Measurements from ENCODE around the gene SLC25A13. TPM values are rescaled to one million over a fixed set of nuclear protein-coding genes. Genes with fewer than 3 reads are reported as not detected.

Gene SLC25A13
- total RNA-seq, 2 experiments from 2014 or later, result 9.1 to 10.7 TPM

DNA sequence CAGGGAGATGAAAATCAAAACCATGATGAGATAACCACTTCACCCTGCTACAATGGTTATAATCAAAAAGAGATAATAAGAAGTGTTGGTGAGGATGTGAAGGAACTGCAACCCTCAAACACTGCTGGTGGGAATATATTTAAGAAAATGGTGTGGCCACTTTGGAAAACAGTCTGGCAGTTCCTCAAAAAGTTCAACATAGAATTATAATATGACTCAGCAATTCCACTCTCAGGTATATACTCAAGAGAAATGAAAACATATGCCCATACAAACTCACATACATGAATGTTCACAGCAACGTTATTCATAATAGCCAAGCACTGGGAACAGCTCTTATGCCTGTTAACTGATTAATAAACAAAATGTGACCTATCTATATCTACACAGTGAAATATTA lies 104.8 kb downstream of the SLC25A13 start:
- ATAC-seq (ENCODE audit: low read depth), result no peak
- POLR2A ChIA-PET, result no interaction called here
- Mint-ChIP-seq H3K9me3 (no peaks in the 10 kb centered on the region), H3K27me3 (no peaks in the 10 kb centered on the region), H3K4me3 (no peak overlapping the region), H3K4me1 (no peaks in the 10 kb centered on the region), H3K36me3 (no peaks in the 10 kb centered on the region), H3K27ac (no peak overlapping the region)
- no peak for DNase-seq

DNA sequence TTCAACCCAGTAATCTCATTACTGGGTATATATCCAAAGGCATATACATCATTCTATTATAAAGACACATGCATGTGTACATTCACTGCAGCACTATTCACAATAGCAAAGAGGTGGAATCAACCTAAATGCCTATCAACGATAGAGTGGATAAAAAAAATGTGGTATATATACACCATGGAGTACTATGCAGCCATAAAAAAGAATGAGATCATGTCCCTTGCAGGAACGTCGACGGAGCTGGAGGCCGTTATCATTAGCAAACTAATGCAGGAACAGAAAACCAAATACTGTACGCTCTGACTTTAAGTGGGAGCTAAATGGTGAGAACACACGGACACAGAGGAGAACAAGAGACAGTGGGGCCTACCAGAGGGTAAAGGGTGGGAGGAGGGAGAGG lies 105.5 kb downstream of the SLC25A13 start:
- no peak for DNase-seq
- Mint-ChIP-seq H3K4me1 (no peaks in the 10 kb centered on the region), H3K27ac (no peak overlapping the region), H3K9me3 (no peaks in the 10 kb centered on the region), H3K4me3 (no peak overlapping the region), H3K27me3 (no peaks in the 10 kb centered on the region), H3K36me3 (no peaks in the 10 kb centered on the region)
- POLR2A ChIA-PET, result no interaction called here
- no peak for ATAC-seq (ENCODE audit: low read depth)

DNA sequence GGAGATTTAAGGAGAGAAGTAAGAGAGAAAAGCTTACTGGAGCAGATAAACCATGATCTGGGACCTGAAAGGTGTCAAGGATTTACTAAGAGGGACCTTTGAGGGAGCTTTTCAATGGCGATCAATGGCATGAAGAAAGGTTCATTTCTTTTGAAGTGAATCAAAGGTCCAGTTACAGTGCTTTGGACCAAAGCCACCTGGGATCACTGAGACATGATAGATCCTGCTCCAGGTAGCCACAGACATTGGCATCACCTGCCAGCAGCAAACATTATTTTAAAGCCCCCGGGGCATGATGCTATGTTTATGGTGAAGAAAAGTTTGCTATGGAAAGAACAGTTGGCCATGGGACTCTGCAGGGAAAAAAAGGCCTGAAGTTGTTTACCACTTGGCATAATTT lies 109.4 kb downstream of the SLC25A13 start:
- no peaks in the 10 kb centered on the region for H3K36me3 Mint-ChIP-seq
- POLR2A ChIA-PET, result no interaction called here

DNA sequence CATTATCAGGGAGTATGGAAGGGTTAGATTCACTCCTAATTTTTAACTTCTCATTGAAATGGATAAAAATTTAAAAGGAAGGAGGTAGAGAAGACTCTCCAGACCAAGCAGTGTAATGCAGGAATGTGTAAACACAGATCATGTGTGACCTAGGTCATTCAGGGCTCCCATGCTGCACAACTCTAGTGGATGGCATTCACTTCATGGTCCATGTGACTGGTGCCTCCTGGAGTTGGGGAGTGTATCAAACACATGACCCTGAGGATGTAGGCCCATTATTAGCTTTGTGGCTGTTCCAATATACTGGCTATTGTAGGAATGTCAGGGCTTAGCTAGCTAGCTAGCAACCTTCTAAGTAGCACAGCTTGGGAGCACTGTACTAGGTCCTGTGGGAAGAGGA lies 109.9 kb downstream of the SLC25A13 start:
- H3K9me3 Mint-ChIP-seq, result no peaks in the 10 kb centered on the region
- ATAC-seq (ENCODE audit: low read depth) (no peak), DNase-seq (no peak)
- H3K4me1 Mint-ChIP-seq, result no peaks in the 10 kb centered on the region
- no peaks in the 10 kb centered on the region for H3K36me3 Mint-ChIP-seq
- no peak overlapping the region for H3K4me3 Mint-ChIP-seq
- POLR2A ChIA-PET, result no interaction called here
- H3K27ac Mint-ChIP-seq, result no peak overlapping the region
- H3K27me3 Mint-ChIP-seq, result no peaks in the 10 kb centered on the region

More for the DNA sequence above, 109.4 kb downstream of the SLC25A13 start:
- Mint-ChIP-seq H3K27ac (no peak overlapping the region), H3K27me3 (no peaks in the 10 kb centered on the region), H3K4me1 (no peaks in the 10 kb centered on the region), H3K4me3 (no peak overlapping the region), H3K9me3 (no peaks in the 10 kb centered on the region)
- ATAC-seq (ENCODE audit: low read depth) (no peak), DNase-seq (no peak)

DNA sequence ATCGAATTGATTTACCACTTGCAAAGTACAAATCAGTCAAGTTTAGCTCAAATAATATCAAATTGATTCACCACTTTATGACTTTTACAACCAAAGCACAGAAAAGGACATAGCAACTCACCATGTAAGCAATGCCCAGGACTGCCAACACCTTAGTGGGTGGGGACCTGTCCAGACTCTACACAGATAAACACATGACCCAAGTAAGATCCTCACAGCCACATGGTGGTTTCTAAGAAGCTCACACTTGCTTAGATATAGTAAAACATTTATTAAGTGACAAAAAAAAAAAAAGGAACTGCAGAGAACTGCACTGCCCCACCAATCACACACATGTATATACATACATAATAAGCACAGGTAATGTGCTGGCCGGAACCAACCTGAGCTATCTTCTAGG lies 116.2 kb downstream of the SLC25A13 start:
- H3K27ac Mint-ChIP-seq, result no peak overlapping the region
- POLR2A ChIA-PET, result no interaction called here
- no peaks in the 10 kb centered on the region for H3K27me3 Mint-ChIP-seq
- no peaks in the 10 kb centered on the region for H3K4me1 Mint-ChIP-seq
- ATAC-seq (ENCODE audit: low read depth) (no peak), DNase-seq (no peak)
- H3K9me3 Mint-ChIP-seq, result no peaks in the 10 kb centered on the region
- H3K36me3 Mint-ChIP-seq, result no peaks in the 10 kb centered on the region
- H3K4me3 Mint-ChIP-seq, result no peak overlapping the region

DNA sequence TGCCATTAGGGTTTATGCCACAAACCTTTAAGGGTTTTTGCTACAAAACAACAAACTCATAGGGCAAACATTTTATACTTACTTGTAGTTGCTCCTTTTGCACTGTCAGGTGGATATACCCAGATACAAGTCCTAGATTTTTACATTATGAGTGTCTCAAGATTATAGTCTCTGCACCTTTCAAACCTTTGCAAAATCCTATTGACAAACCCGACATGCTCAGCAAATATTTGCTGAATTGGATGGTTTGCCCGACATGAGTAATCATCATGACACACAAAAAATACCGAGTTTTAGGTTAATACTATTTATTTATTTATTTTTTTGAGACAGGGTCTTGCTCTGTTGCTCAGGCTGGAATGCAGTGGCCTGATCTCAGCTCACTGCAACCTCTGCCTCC lies 117.3 kb downstream of the SLC25A13 start:
- DNase-seq, result no peak
- POLR2A ChIA-PET, result no interaction called here
- H3K27me3 Mint-ChIP-seq, result no peaks in the 10 kb centered on the region
- H3K4me3 Mint-ChIP-seq, result no peak overlapping the region
- H3K27ac Mint-ChIP-seq, result no peak overlapping the region
- H3K9me3 Mint-ChIP-seq, result no peaks in the 10 kb centered on the region
- ATAC-seq (ENCODE audit: low read depth), result no peak
- no peaks in the 10 kb centered on the region for H3K36me3 Mint-ChIP-seq
- H3K4me1 Mint-ChIP-seq, result no peaks in the 10 kb centered on the region

DNA sequence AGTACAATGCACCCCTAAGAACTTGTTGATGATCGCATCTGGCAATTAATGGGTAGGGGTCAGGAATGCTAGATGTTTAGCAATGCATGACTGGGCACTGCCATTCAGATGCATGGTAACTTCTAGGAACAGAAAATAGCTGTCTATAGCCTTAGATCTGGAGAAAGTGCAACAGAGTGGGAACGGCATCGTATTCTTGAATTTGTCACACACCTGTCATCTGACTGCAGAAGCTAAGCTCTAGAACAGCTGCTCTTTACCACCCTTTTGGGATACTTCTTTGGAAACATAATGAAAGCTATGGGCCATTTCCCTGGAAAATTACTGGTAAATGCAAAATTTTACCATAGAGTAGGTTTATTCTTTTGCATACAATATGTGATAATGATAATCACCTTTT lies 118.1 kb downstream of the SLC25A13 start:
- POLR2A ChIA-PET, result interaction anchor here (0.5 to 0.6 kb wide), 2 partner anchors 10 to 121 kb away, joined by 3 to 4 read pairs; no protein-coding TSS in a partner anchor
- no peak overlapping the region for H3K27ac Mint-ChIP-seq
- H3K4me3 Mint-ChIP-seq, result no peak overlapping the region
- ATAC-seq (ENCODE audit: low read depth) (no peak), DNase-seq (no peak)
- H3K27me3 Mint-ChIP-seq, result no peaks in the 10 kb centered on the region
- H3K36me3 Mint-ChIP-seq, result no peaks in the 10 kb centered on the region
- H3K9me3 Mint-ChIP-seq, result no peaks in the 10 kb centered on the region
- no peaks in the 10 kb centered on the region for H3K4me1 Mint-ChIP-seq

DNA sequence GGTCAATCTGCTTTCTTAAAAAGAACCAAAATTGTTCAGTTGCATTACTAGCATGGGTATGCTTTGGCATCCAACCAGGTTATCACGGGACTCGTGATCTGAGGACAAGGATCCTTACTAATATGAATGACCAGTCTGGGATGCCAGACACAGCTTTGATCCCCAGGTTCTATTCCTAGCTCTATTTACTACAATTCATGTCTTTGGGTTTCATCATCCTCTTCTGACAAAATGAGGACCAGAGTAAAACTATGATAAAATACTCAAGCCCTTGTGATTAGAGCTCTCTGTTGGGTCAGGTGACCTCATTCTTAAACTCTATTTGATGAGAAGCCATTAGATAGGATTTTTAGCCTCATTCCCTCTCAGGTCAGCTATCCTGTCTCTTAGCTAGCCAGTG lies 119.8 kb downstream of the SLC25A13 start:
- Mint-ChIP-seq H3K27ac (no peak overlapping the region), H3K4me3 (no peak overlapping the region), H3K4me1 (no peaks in the 10 kb centered on the region), H3K9me3 (no peaks in the 10 kb centered on the region), H3K36me3 (no peaks in the 10 kb centered on the region), H3K27me3 (no peaks in the 10 kb centered on the region)
- POLR2A ChIA-PET, result no interaction called here
- ATAC-seq (ENCODE audit: low read depth) (no peak), DNase-seq (no peak)

DNA sequence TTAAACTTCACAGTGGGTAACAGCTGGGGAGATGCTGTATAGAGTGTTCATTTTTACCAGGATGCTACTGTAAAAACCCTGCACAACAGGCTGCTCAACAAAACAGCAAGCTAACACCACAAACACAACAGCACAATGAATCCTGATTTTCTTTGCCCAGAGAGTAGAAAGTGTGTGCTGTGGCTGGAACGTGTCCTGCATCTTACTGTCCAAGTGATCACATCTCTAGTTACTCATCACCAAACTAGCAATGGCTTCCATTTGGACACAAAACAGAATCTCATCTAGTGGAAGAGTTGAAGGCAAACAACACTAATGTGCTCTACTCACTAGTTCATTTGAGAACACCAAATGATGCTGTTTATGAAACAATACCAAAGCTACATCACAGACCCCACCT lies 121.2 kb downstream of the SLC25A13 start:
- ATAC-seq (ENCODE audit: low read depth), result no peak
- Mint-ChIP-seq H3K9me3 (no peaks in the 10 kb centered on the region), H3K36me3 (no peaks in the 10 kb centered on the region), H3K27ac (no peak overlapping the region), H3K27me3 (no peaks in the 10 kb centered on the region), H3K4me1 (no peaks in the 10 kb centered on the region), H3K4me3 (no peak overlapping the region)
- POLR2A ChIA-PET, result no interaction called here
- no peak for DNase-seq

DNA sequence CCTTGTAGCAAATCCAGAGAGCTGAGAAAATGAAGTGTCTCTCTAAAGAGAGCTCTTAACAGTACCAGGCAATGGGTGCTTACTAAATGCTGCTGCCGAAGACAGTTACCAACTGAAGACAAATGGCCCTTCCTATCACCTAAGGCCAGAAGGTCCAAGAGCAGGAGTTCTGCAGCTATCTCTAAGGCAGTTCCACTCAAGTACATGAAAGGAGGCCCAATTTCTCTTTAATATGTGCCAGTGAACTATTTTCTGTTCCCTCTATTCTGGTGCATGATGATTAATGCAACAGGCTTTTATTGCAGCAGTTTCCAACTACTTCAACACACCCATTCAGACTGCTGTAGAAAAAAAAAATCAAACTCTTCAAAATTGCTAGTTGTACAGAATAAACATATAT lies 122.5 kb downstream of the SLC25A13 start:
- ATAC-seq (ENCODE audit: low read depth) (no peak), DNase-seq (no peak)
- Mint-ChIP-seq H3K27me3 (no peaks in the 10 kb centered on the region), H3K27ac (no peak overlapping the region), H3K4me1 (no peaks in the 10 kb centered on the region), H3K9me3 (no peaks in the 10 kb centered on the region), H3K36me3 (no peaks in the 10 kb centered on the region), H3K4me3 (no peak overlapping the region)
- POLR2A ChIA-PET, result no interaction called here

DNA sequence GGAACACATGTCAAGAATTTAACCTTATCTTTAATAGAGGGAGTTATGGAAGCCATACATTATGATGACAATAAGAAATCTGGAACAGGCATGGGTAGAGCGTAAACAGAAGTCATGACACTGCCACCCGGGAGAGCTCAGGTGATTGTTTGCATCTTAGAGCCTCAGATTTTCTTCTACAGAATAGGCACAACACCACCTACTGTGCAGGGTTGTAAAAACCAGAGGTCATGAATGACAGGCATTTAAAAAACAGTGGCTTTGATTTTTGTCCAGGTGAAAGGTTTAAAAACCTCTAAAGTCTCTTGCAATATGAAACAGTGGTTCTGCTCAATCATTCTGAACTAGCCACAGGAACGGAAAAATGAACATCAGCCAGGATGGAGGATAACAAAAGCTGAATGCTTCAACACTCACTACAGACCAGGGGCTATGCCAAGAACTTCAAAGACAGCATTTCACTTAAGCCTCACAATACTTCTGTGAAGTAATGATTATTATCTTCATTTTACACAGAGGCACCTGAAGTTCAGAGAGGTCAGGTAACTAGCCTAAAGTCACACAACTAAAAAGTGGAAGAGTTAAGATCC lies 123.8 kb downstream of the SLC25A13 start:
- no peak overlapping the region for H3K27ac Mint-ChIP-seq

DNA sequence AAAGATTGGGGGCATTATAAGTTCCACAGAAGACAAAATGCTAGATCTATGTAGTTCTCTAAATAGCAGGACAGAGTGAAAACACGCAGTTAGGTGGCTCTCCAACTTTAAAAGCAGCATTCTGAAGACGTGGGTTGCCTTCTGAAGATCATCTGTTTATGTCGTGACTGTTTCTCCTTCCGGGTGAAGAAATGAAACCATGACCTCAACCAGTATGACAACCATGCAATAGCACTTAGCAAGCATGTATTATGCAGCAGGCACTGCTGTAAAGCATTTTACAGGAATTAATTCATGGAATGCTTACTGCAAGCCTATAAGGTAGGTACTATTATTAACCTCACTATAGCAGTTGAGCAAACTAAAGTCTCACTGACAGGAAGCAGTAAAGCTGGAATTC lies 125.2 kb downstream of the SLC25A13 start:
- Mint-ChIP-seq H3K27me3 (no peaks in the 10 kb centered on the region), H3K27ac (no peak overlapping the region), H3K4me1 (no peaks in the 10 kb centered on the region), H3K9me3 (no peaks in the 10 kb centered on the region), H3K4me3 (no peak overlapping the region), H3K36me3 (peaks cover 5% of the 10 kb centered on the region)
- ATAC-seq (ENCODE audit: low read depth) (no peak), DNase-seq (no peak)
- POLR2A ChIA-PET, result no interaction called here

More for the DNA sequence above, 123.8 kb downstream of the SLC25A13 start:
- H3K36me3 Mint-ChIP-seq, result peaks cover 3% of the 10 kb centered on the region
- DNase-seq (no peak), ATAC-seq (ENCODE audit: low read depth) (no peak)
- POLR2A ChIA-PET, result no interaction called here
- H3K4me1 Mint-ChIP-seq, result no peaks in the 10 kb centered on the region
- no peak overlapping the region for H3K4me3 Mint-ChIP-seq
- H3K27me3 Mint-ChIP-seq, result no peaks in the 10 kb centered on the region
- H3K9me3 Mint-ChIP-seq, result no peaks in the 10 kb centered on the region

DNA sequence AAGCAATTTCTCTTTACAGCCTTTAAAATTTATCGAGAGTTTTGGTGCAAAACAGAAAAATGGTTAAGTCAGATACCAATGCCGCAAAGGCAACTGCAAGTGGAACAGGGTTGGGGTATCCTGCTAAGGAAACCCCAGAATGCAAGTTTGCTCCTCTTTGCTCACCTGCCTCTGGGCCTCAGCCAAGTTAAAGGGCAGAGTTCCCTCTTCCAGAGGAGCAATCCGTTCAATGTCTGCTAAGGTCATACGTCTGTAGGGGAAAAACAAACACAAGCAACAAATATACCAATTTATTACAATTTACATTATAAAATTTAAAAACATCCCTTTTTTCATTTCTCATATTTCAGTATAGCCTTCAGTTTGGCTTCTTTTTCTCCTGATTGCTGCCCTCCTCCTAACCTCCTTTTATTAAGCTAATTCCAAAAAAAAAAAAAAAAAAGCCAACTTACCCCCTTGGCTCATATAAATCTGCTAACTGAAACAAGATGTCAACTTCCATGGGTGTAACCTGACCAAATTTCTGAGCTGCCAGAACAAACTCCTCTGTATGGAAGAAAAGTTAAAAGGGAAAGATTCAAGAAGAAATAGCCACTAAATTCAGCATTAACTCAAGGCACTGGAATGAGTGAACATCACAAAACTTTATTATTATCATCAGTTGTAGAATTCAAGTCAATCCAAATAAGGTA lies 132.6 kb downstream of the SLC25A13 start:
- DNase-seq, result no peak
- Mint-ChIP-seq H3K36me3 (peaks cover 6% of the 10 kb centered on the region), H3K4me1 (no peaks in the 10 kb centered on the region), H3K27me3 (no peaks in the 10 kb centered on the region), H3K4me3 (no peak overlapping the region), H3K27ac (no peak overlapping the region), H3K9me3 (no peaks in the 10 kb centered on the region)
- POLR2A ChIA-PET, result no interaction called here
- ATAC-seq (ENCODE audit: low read depth), result no peak

DNA sequence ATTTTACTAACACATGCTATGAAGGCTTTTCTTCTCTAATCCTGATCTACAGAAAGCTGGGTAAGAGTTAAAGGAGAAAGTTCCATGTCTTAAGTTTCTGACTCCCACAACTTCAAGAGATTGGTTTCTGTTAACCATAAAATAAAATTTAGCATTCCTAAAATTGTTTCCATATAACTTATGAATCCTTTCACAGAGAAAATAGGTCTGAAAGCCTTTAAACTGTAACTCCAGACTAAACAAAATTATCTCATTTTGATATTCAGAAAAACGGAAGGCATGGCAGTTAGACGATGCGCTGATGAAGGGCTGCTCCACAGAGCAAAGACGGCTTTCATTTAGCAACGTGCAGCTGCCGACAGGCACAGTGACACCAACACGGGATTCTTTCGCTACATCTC lies 133.3 kb downstream of the SLC25A13 start:
- Mint-ChIP-seq H3K27me3 (no peaks in the 10 kb centered on the region), H3K27ac (no peak overlapping the region), H3K4me1 (no peaks in the 10 kb centered on the region), H3K4me3 (no peak overlapping the region), H3K36me3 (peaks cover 8% of the 10 kb centered on the region), H3K9me3 (no peaks in the 10 kb centered on the region)
- ATAC-seq (ENCODE audit: low read depth) (no peak), DNase-seq (no peak)
- POLR2A ChIA-PET, result no interaction called here

Measured in activated naive CD8-positive, alpha-beta T cell treated with anti-CD3 and anti-CD28 coated beads, Interleukin-2, amount 10 ng/mL, durations not matched to agents 7 days and 5 days (primary cell).